22Rv1 (cell line): ENCODE results near the gene SANBR.

ENCODE experiments used
- H3K27ac ChIP-seq: fragments of 450-650 bp; 2 replicates; pipeline ENCODE4 v1.5.1; 2017
- CTCF ChIP-seq: fragments of 450-650 bp; IDR thresholded peaks from 2 replicates; pipeline ENCODE4 v1.5.1; 2017; ENCODE audit warnings: mild to moderate bottlenecking
- ZFX ChIP-seq: fragments of 450-650 bp; IDR thresholded peaks from 2 replicates; pipeline ENCODE4 v1.6.1; 2017; ENCODE audit warnings: antibody characterized with exemption, borderline replicate concordance

Gene SANBR

GRCh38 chr2:61090386-61090921, 24.8 kb downstream of the SANBR start:
- no peak for TF ChIP-seq CTCF
- H3K27ac ChIP-seq, result no peak overlapping the region

GRCh38 chr2:61091485-61091884, 25.8 kb downstream of the SANBR start:
- H3K27ac ChIP-seq, result no peak overlapping the region
- TF ChIP-seq ZFX, result no peak
- TF ChIP-seq CTCF, result no peak

- no peak for TF ChIP-seq CTCF
- no peak for TF ChIP-seq ZFX
- H3K27ac ChIP-seq, result no peak overlapping the region
Observed at GRCh38 chr2:61096438-61096837, 30.8 kb downstream of the SANBR start.

- no peak overlapping the region for H3K27ac ChIP-seq
- TF ChIP-seq CTCF, result no peak
- no peak for TF ChIP-seq ZFX
Observed at GRCh38 chr2:61100801-61101200, 35.1 kb downstream of the SANBR start.

GRCh38 chr2:61109291-61109690, 43.6 kb downstream of the SANBR start:
- no peak for TF ChIP-seq ZFX
- no peak for TF ChIP-seq CTCF
- no peak overlapping the region for H3K27ac ChIP-seq

- TF ChIP-seq ZFX (no peak), CTCF (no peak)
- H3K27ac ChIP-seq, result no peak overlapping the region
Observed at GRCh38 chr2:61111708-61112107, 46.0 kb downstream of the SANBR start.

- H3K27ac ChIP-seq, result no peak overlapping the region
- TF ChIP-seq CTCF, result no peak
- no peak for TF ChIP-seq ZFX
Observed at GRCh38 chr2:61114147-61114546, 48.5 kb downstream of the SANBR start.
